ENCODE results near the gene TIMP3. TPM values are rescaled to one million over a fixed set of nuclear protein-coding genes. Genes with fewer than 3 reads are reported as not detected.

TIMP3 gene
- total RNA-seq, 1 experiment from 2014 or later: 3.3 TPM

DNA sequence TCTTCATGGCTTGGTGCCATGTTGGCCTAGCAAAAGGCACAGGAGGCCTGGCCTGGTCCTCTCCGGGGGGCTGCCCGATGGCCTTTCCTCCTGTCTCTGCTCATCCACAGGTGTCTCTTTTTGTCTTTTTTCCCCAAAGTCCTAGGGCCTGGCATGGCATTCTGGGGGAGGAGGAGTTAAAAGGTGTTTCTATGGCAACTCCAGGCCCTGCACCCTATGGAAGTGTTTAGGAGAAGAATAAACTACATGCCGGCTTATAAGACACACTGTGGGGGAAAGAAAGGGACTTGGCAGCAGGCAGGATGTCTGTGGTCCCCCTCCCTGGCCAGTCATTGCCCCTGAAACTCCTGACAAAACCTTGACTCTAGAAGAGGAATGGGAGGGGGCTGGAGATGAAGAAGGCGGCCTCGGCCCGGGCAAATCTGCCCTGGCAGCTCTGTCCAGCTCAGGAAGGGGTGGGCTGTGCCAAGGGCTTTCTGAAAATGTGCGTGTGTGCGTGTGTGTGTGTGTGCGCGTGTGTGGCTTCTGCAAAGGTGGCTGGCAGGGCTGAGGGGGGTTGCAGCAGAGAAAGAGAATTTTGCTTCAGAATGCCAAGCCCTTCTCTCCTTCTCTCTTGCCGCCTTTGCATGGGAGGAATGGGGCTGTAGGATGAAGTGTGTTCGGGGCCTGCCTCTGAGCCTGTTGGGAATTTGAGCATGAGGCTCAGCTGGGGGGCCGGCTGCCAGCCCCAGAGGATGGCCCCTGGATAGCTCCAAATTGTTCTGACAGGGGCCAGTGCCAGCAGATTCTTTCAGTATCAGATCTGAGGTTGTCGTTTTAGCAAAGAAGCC, 3.2 kb downstream of the TIMP3 start:
- CTCF ChIA-PET: interaction anchor here (1.2 to 2.0 kb wide), 4 partner anchors 11 to 176 kb away, joined by 4 to 9 read pairs (median 4); no protein-coding TSS in a partner anchor
- H3K27me3 Mint-ChIP-seq (ENCODE audit: low read depth): peaks cover 41% of the 10 kb centered on the region

DNA sequence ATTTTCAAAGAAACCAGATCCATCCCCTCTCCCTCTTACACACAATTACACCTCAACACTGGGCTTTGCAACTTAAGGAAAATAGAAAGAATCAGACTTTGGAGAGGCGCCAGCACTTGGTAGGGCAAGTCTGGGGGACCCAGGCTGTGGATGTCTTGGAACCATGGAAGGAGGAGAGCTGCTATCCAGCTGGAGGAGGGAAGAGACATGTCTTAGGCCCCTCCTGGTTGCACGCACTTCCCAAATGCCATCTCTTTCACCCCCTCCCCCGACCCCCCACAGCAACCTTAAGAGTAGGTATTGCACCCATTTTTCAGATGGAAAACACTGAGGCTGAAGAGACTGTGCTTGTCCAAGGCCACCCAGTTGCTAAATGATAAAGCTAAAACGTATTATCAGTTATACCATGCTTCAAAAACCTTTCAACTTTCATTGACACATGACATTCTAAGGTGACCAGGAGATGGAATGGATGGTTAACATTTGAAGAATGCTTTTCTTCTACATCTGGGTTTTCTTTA, 3.9 kb downstream of the TIMP3 start:
- ChIA-PET CTCF (interaction anchor here (1.3 to 2.2 kb wide), 5 partner anchors 9 to 195 kb away, joined by 3 to 15 read pairs (median 4); no protein-coding TSS in a partner anchor), POLR2A (no interaction called here)
- DNase-seq (ENCODE audit: low spot score) (no peak), ATAC-seq (no peak)
- no peaks in the 10 kb centered on the region for H3K9me3 Mint-ChIP-seq
- H3K27ac Mint-ChIP-seq: no peak overlapping the region
- H3K4me1 Mint-ChIP-seq: peaks cover 51% of the 10 kb centered on the region
- no peaks in the 10 kb centered on the region for H3K36me3 Mint-ChIP-seq
- H3K27me3 Mint-ChIP-seq (ENCODE audit: low read depth): peaks cover 34% of the 10 kb centered on the region
- no peak overlapping the region for H3K4me3 Mint-ChIP-seq
- TF ChIP-seq CREM (CRISPR knock-in tag; IDR thresholded peaks at IDR 0.05) (no peak), OVOL2 (CRISPR knock-in tag; IDR thresholded peaks at IDR 0.05; ENCODE audit: borderline replicate concordance) (no peak), NFYB (CRISPR knock-in tag; conservative IDR thresholded peaks at IDR 0.05; ENCODE audit: low read depth) (no peak), SMAD3 (CRISPR knock-in tag; IDR thresholded peaks at IDR 0.05; ENCODE audit: borderline replicate concordance) (no peak), MYBL2 (CRISPR knock-in tag; IDR thresholded peaks at IDR 0.05) (no peak), NFE2L1 (CRISPR knock-in tag; IDR thresholded peaks at IDR 0.05) (no peak), FOXK1 (CRISPR knock-in tag; IDR thresholded peaks at IDR 0.05) (no peak)
- TF ChIP-seq, protein P1, sequence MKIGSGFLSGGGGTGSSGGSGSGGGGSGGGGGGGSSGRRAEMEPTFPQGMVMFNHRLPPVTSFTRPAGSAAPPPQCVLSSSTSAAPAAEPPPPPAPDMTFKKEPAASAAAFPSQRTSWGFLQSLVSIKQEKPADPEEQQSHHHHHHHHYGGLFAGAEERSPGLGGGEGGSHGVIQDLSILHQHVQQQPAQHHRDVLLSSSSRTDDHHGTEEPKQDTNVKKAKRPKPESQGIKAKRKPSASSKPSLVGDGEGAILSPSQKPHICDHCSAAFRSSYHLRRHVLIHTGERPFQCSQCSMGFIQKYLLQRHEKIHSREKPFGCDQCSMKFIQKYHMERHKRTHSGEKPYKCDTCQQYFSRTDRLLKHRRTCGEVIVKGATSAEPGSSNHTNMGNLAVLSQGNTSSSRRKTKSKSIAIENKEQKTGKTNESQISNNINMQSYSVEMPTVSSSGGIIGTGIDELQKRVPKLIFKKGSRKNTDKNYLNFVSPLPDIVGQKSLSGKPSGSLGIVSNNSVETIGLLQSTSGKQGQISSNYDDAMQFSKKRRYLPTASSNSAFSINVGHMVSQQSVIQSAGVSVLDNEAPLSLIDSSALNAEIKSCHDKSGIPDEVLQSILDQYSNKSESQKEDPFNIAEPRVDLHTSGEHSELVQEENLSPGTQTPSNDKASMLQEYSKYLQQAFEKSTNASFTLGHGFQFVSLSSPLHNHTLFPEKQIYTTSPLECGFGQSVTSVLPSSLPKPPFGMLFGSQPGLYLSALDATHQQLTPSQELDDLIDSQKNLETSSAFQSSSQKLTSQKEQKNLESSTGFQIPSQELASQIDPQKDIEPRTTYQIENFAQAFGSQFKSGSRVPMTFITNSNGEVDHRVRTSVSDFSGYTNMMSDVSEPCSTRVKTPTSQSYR (CRISPR knock-in tag; IDR thresholded peaks at IDR 0.05): no peak
- TF ChIP-seq, protein P2, sequence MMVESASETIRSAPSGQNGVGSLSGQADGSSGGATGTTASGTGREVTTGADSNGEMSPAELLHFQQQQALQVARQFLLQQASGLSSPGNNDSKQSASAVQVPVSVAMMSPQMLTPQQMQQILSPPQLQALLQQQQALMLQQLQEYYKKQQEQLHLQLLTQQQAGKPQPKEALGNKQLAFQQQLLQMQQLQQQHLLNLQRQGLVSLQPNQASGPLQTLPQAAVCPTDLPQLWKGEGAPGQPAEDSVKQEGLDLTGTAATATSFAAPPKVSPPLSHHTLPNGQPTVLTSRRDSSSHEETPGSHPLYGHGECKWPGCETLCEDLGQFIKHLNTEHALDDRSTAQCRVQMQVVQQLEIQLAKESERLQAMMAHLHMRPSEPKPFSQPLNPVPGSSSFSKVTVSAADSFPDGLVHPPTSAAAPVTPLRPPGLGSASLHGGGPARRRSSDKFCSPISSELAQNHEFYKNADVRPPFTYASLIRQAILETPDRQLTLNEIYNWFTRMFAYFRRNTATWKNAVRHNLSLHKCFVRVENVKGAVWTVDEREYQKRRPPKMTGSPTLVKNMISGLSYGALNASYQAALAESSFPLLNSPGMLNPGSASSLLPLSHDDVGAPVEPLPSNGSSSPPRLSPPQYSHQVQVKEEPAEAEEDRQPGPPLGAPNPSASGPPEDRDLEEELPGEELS (CRISPR knock-in tag; IDR thresholded peaks at IDR 0.05): no peak
- TF ChIP-seq, protein P3, sequence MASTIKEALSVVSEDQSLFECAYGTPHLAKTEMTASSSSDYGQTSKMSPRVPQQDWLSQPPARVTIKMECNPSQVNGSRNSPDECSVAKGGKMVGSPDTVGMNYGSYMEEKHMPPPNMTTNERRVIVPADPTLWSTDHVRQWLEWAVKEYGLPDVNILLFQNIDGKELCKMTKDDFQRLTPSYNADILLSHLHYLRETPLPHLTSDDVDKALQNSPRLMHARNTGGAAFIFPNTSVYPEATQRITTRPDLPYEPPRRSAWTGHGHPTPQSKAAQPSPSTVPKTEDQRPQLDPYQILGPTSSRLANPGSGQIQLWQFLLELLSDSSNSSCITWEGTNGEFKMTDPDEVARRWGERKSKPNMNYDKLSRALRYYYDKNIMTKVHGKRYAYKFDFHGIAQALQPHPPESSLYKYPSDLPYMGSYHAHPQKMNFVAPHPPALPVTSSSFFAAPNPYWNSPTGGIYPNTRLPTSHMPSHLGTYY (CRISPR knock-in tag; IDR thresholded peaks at IDR 0.05): no peak
- TF ChIP-seq, protein P4, sequence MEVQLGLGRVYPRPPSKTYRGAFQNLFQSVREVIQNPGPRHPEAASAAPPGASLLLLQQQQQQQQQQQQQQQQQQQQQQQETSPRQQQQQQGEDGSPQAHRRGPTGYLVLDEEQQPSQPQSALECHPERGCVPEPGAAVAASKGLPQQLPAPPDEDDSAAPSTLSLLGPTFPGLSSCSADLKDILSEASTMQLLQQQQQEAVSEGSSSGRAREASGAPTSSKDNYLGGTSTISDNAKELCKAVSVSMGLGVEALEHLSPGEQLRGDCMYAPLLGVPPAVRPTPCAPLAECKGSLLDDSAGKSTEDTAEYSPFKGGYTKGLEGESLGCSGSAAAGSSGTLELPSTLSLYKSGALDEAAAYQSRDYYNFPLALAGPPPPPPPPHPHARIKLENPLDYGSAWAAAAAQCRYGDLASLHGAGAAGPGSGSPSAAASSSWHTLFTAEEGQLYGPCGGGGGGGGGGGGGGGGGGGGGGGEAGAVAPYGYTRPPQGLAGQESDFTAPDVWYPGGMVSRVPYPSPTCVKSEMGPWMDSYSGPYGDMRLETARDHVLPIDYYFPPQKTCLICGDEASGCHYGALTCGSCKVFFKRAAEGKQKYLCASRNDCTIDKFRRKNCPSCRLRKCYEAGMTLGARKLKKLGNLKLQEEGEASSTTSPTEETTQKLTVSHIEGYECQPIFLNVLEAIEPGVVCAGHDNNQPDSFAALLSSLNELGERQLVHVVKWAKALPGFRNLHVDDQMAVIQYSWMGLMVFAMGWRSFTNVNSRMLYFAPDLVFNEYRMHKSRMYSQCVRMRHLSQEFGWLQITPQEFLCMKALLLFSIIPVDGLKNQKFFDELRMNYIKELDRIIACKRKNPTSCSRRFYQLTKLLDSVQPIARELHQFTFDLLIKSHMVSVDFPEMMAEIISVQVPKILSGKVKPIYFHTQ (CRISPR knock-in tag; IDR thresholded peaks at IDR 0.05): no peak

More for the DNA sequence above, 3.2 kb downstream of the TIMP3 start:
- POLR2A ChIA-PET: no interaction called here
- DNase-seq (ENCODE audit: low spot score) (no peak), ATAC-seq (no peak)
- TF ChIP-seq ZSCAN18 (CRISPR knock-in tag; IDR thresholded peaks at IDR 0.05) (no peak), RELA (CRISPR knock-in tag; IDR thresholded peaks at IDR 0.05; ENCODE audit: borderline replicate concordance) (no peak), TEAD4 (CRISPR knock-in tag; IDR thresholded peaks at IDR 0.05) (no peak), E2F4 (CRISPR knock-in tag; IDR thresholded peaks at IDR 0.05; ENCODE audit: borderline replicate concordance, low read depth) (no peak), USF2 (CRISPR knock-in tag; IDR thresholded peaks at IDR 0.05) (no peak), HMGA2 (CRISPR knock-in tag; IDR thresholded peaks at IDR 0.05) (no peak), EMX1 (CRISPR knock-in tag; IDR thresholded peaks at IDR 0.05) (no peak)
- no peak overlapping the region for H3K4me3 Mint-ChIP-seq
- H3K9me3 Mint-ChIP-seq: no peaks in the 10 kb centered on the region
- no peak overlapping the region for H3K27ac Mint-ChIP-seq
- H3K4me1 Mint-ChIP-seq: peaks cover 44% of the 10 kb centered on the region
- no peaks in the 10 kb centered on the region for H3K36me3 Mint-ChIP-seq
